ENCODE measurements around the gene DIRAS1.

Gene DIRAS1

GRCh38 chr19:2756477-2756876 lies 35.3 kb upstream of the DIRAS1 start:
- DNase-seq, result no peak
- intact Hi-C loops (cut with DNase I), result no loop called here

- intact Hi-C loops (cut with DNase I), result no loop called here
- no peak for DNase-seq
Measured at GRCh38 chr19:2755811-2756210, 34.6 kb upstream of the DIRAS1 start.

DNA sequence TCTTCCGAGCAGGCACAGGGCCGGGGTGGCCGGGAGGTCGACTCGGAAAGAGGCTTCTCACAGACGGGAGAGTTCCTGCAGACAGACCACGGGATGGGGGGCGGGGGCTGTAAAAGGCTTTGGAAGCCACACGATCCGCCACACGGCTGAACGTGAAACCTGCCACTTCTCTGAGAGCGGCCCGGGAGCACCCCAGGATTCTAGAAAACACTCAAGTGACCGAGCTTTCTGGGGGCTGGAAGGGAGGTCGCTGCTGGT lies 34.2 kb upstream of the DIRAS1 start:
- intact Hi-C loops (cut with DNase I), result no loop called here

GRCh38 chr19:2754659-2755447 lies 33.7 kb upstream of the DIRAS1 start:
- no peak for DNase-seq
- intact Hi-C loops (cut with DNase I), result no loop called here

More for the DNA sequence above, 34.2 kb upstream of the DIRAS1 start:
- no peak for DNase-seq

DNA sequence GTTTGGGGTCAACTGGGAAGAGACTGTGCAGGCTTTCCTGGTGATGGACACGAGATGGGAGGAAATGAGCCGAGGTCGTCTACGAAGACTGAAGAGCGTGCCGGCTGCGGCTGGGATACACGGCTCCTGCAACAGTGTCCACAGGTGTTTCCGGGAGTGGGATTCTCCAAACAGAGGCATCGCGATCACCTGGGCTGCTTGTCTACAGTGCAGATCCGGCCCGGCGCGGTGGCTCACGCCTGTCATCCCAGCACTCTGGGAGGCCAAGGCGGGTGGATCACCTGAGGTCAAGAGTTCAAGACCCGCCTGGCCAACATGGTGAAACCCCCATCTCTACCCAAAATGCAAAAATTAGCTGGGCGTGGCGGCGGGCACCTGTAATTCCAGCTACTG lies 30.3 kb upstream of the DIRAS1 start:
- intact Hi-C loops (cut with DNase I), result no loop called here
- peak in 1 of 10 donors; percentile 58 for DNase-seq

- intact Hi-C loops (cut with DNase I), result no loop called here
- DNase-seq, result no peak
Measured at GRCh38 chr19:2750808-2751437, 29.8 kb upstream of the DIRAS1 start.

- DNase-seq, result no peak
- intact Hi-C loops (cut with DNase I), result no loop called here
Measured at GRCh38 chr19:2747349-2747748, 26.2 kb upstream of the DIRAS1 start.

DNA sequence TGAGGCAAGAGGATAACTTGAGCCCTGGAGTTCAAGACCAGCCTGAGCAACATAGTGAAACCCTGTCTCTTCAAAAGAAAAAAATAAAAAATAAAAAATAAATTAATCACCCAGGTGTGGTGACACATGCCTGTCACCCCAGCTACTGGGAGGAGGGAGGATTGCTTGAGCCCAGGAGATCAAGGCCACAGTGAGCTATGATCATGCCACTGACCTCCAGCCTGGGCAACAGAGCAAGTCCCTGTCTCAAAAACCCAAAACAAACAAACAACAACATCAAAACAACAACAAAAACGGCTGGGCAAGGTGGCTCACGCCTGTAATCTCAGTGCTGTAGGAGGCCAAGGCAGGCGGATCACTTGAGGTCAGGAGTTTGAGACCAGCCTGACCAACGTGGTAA lies 22.9 kb upstream of the DIRAS1 start:
- intact Hi-C loops (cut with DNase I), result loop anchor here (5.0 kb wide), 1 partner anchor 42 kb away; the partner anchor contains the start of gene GNG7
- no peak for DNase-seq

DNA sequence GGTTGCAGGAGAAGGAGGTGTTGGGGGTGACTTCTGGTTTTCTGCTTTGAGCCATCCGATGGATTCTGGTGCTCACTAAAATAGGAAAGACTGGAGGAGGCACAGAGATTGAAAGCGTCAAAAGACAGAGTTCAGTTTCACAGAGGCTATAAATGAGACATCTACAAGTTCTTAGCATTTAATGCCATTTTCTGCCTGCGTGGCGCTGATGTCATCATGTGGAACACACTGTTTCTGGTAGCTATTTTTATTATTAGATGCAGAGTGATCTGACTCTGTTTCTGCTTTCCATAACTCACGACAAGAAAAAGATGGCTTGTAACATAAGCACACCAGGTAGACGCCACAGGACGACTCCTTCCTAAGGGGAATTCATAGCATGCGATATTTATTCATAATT lies 21.9 kb upstream of the DIRAS1 start:
- DNase-seq, result peak in 2 of 10 donors; percentile 34 to 64
- intact Hi-C loops (cut with DNase I), result loop anchor here (5.0 kb wide), 1 partner anchor 41 kb away; the partner anchor contains the start of gene GNG7

GRCh38 chr19:2740314-2740656 lies 19.1 kb upstream of the DIRAS1 start:
- intact Hi-C loops (cut with DNase I), result loop anchor here (5.0 kb wide), 1 partner anchor 38 kb away; the partner anchor contains the start of gene GNG7

GRCh38 chr19:2739602-2740313 lies 18.6 kb upstream of the DIRAS1 start, which contains the start of gene SLC39A3:
Gene SLC39A3, minus strand, starts transcription at chr19:2740017. Its CDS starts 2,760 bp downstream, at chr19:2737257.
- DNase-seq, result peak; percentile 94 to 99 (median 99)
- intact Hi-C loops (cut with DNase I), result loop anchor here (5.0 kb wide), 1 partner anchor 37 kb away; the partner anchor contains the start of gene GNG7

More at GRCh38 chr19:2740314-2740656, 19.1 kb upstream of the DIRAS1 start:
- no peak for DNase-seq

GRCh38 chr19:2736550-2737190 lies 15.5 kb upstream of the DIRAS1 start:
- DNase-seq, result no peak
- intact Hi-C loops (cut with DNase I), result no loop called here

GRCh38 chr19:2735374-2735773 lies 14.2 kb upstream of the DIRAS1 start:
- DNase-seq, result no peak
- intact Hi-C loops (cut with DNase I), result no loop called here

GRCh38 chr19:2734589-2735288 lies 13.6 kb upstream of the DIRAS1 start:
- DNase-seq, result no peak
- intact Hi-C loops (cut with DNase I), result no loop called here

GRCh38 chr19:2733930-2734588 lies 12.9 kb upstream of the DIRAS1 start:
- peak in 1 of 10 donors; percentile 80 for DNase-seq
- intact Hi-C loops (cut with DNase I), result no loop called here

DNA sequence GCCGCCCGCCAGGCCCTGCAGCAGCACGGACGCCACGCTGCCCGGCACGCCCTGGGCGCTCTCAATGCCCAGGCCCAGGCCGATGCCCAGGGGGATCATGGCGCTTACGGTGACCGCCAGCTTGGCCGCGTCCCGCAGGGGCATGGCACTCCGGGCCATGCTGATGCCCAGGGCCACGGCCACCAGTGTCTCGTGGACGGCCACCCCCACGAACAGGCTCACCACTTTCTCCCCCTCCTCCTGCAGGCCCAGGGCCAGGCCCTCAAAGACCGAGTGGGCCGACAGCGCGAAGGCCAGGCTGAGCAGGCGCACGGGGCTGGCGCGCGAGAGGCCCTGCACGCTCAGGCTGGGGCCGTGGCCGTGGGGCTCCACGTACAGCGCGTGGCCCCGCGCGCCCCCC lies 11.7 kb upstream of the DIRAS1 start:
- intact Hi-C loops (cut with DNase I), result no loop called here
- DNase-seq, result no peak

GRCh38 chr19:2732157-2732725 lies 11.1 kb upstream of the DIRAS1 start:
- no peak for DNase-seq
- intact Hi-C loops (cut with DNase I), result no loop called here

GRCh38 chr19:2731181-2731995 lies 10.2 kb upstream of the DIRAS1 start:
- intact Hi-C loops (cut with DNase I), result no loop called here
- DNase-seq, result no peak

All from posterior cingulate gyrus (tissue), 11 donors.